NOMO-1 (cell line): ENCODE data around the gene COX7A2L.

Experiments used
- DNase-seq, 2 experiments: peaks; one replicate each; lab custom pipeline; 2025; ENCODE audit not compliant: unreplicated experiment in 2 of 2; lab: John Stamatoyannopoulos, UW

COX7A2L gene

GRCh38 chr2:42321452-42322064, 39.5 kb downstream of the COX7A2L start:
- DNase-seq, result no peak

GRCh38 chr2:42319265-42319664, 41.8 kb downstream of the COX7A2L start:
- no peak for DNase-seq

GRCh38 chr2:42317945-42318344, 43.1 kb downstream of the COX7A2L start:
- no peak for DNase-seq

GRCh38 chr2:42317486-42317885, 43.5 kb downstream of the COX7A2L start:
- peak in 1 of 2 experiments; percentile 31 for DNase-seq

- no peak for DNase-seq
Measured at GRCh38 chr2:42316910-42317309, 44.1 kb downstream of the COX7A2L start.

- no peak for DNase-seq
Measured at GRCh38 chr2:42315844-42316470, 45.1 kb downstream of the COX7A2L start.

GRCh38 chr2:42314892-42315468, 46.0 kb downstream of the COX7A2L start:
- DNase-seq, result peak in 1 of 2 experiments; percentile 78

- no peak for DNase-seq
Measured at GRCh38 chr2:42312106-42312505, 48.9 kb downstream of the COX7A2L start.

- no peak for DNase-seq
Measured at GRCh38 chr2:42310007-42310515, 51.0 kb downstream of the COX7A2L start.

GRCh38 chr2:42309366-42309765, 51.7 kb downstream of the COX7A2L start:
- no peak for DNase-seq

GRCh38 chr2:42307180-42307579, 53.8 kb downstream of the COX7A2L start:
- DNase-seq, result no peak

GRCh38 chr2:42304059-42304713, 56.8 kb downstream of the COX7A2L start:
- DNase-seq, result no peak

- DNase-seq, result no peak
Measured at GRCh38 chr2:42303252-42303651, 57.8 kb downstream of the COX7A2L start.

GRCh38 chr2:42300527-42300926, 60.5 kb downstream of the COX7A2L start:
- no peak for DNase-seq
